ENCODE results near the gene NAALADL2. TPM values are rescaled to one million over a fixed set of nuclear protein-coding genes. Genes with fewer than 3 reads are reported as not detected.

NAALADL2 gene
- total RNA-seq, 1 donor from 2014 or later = 2.8 TPM

GRCh38 chr3:174951034-174951433 is 91.9 kb downstream of the NAALADL2 start:
- H3K36me3 Mint-ChIP-seq (ENCODE audit: low read depth) = no peaks in the 10 kb centered on the region
- H3K9me3 Mint-ChIP-seq = no peaks in the 10 kb centered on the region
- no peaks in the 10 kb centered on the region for H3K4me1 Mint-ChIP-seq

GRCh38 chr3:174951498-174952005 is 92.4 kb downstream of the NAALADL2 start:
- Mint-ChIP-seq H3K27me3 (ENCODE audit: low read depth) (no peaks in the 10 kb centered on the region), H3K4me1 (no peaks in the 10 kb centered on the region), H3K9me3 (no peaks in the 10 kb centered on the region), H3K4me3 (no peak overlapping the region), H3K27ac (ENCODE audit: unreplicated experiment) (no peak overlapping the region), H3K36me3 (ENCODE audit: low read depth) (no peaks in the 10 kb centered on the region)
- no peak for TF ChIP-seq CTCF (conservative IDR thresholded peaks at IDR 0.05)
- no peak for DNase-seq (ENCODE audit: low read depth, low spot score)

More at GRCh38 chr3:174951034-174951433, 91.9 kb downstream of the NAALADL2 start:
- no peak for TF ChIP-seq CTCF (conservative IDR thresholded peaks at IDR 0.05)
- Mint-ChIP-seq H3K27ac (ENCODE audit: unreplicated experiment) (no peak overlapping the region), H3K27me3 (ENCODE audit: low read depth) (no peaks in the 10 kb centered on the region), H3K4me3 (no peak overlapping the region)
- DNase-seq (ENCODE audit: low read depth, low spot score) = no peak

- Mint-ChIP-seq H3K27me3 (ENCODE audit: low read depth) (no peaks in the 10 kb centered on the region), H3K4me3 (no peak overlapping the region), H3K9me3 (no peaks in the 10 kb centered on the region), H3K36me3 (ENCODE audit: low read depth) (no peaks in the 10 kb centered on the region), H3K4me1 (no peaks in the 10 kb centered on the region), H3K27ac (ENCODE audit: unreplicated experiment) (no peak overlapping the region)
- no peak for DNase-seq (ENCODE audit: low read depth, low spot score)
- TF ChIP-seq CTCF (conservative IDR thresholded peaks at IDR 0.05) = no peak
Observed at GRCh38 chr3:174953068-174953467, 93.9 kb downstream of the NAALADL2 start.

- TF ChIP-seq CTCF (conservative IDR thresholded peaks at IDR 0.05) = no peak
- H3K9me3 Mint-ChIP-seq = peaks cover 3% of the 10 kb centered on the region
- DNase-seq (ENCODE audit: low read depth, low spot score) = no peak
- H3K27ac Mint-ChIP-seq (ENCODE audit: unreplicated experiment) = no peak overlapping the region
- H3K4me1 Mint-ChIP-seq = peaks cover 8% of the 10 kb centered on the region
- no peak overlapping the region for H3K4me3 Mint-ChIP-seq
- no peaks in the 10 kb centered on the region for H3K27me3 Mint-ChIP-seq (ENCODE audit: low read depth)
- H3K36me3 Mint-ChIP-seq (ENCODE audit: low read depth) = no peaks in the 10 kb centered on the region
Observed at GRCh38 chr3:174955513-174956016, 96.4 kb downstream of the NAALADL2 start.

- no peak for DNase-seq (ENCODE audit: low read depth, low spot score)
- H3K27ac Mint-ChIP-seq (ENCODE audit: unreplicated experiment) = no peak overlapping the region
- no peak for TF ChIP-seq CTCF (conservative IDR thresholded peaks at IDR 0.05)
- no peaks in the 10 kb centered on the region for H3K27me3 Mint-ChIP-seq (ENCODE audit: low read depth)
- no peaks in the 10 kb centered on the region for H3K36me3 Mint-ChIP-seq (ENCODE audit: low read depth)
- H3K4me3 Mint-ChIP-seq = no peak overlapping the region
- H3K9me3 Mint-ChIP-seq = peaks cover 3% of the 10 kb centered on the region
- peaks cover 8% of the 10 kb centered on the region for H3K4me1 Mint-ChIP-seq
Observed at GRCh38 chr3:174957081-174957480, 97.9 kb downstream of the NAALADL2 start.

All from neural crest cell (in vitro differentiated cells).